ENCODE measurements around the gene CTDSPL.

DNA sequence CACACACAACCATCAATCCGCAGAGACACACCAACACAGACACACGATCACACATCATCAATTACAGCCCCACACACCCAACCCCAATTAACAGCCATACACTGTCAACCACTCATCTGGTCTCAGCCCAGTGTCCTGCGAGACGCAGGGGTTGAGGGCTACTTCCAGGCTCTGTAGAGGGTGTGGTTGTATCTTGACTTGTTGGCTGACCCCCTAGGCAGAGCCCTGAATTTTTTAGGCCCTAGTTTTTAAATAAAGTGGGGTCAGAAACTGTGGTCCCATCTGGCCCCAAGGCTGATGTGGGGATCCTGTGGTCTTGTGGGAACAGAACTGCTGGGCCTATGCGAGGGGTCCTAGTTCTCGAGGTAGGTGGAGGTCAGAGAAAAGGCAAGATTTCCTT is 138.2 kb downstream of the CTDSPL start:
- no peak for TF ChIP-seq POLR2A (IDR thresholded peaks at IDR 0.05; ENCODE audit: low read length)
- no peak for TF ChIP-seq GATA1 (IDR thresholded peaks at IDR 0.05; ENCODE audit: low read depth, low read length)
